NT2/D1 (cell line): ENCODE data around the gene CMTM1.

Experiments
- YY1 ChIP-seq: IDR thresholded peaks from 2 replicates; pipeline ENCODE4 v1.6.1; 2011; ENCODE audit not compliant: insufficient read length, insufficient read depth
- ZNF274 ChIP-seq: IDR thresholded peaks from 2 replicates; pipeline ENCODE4 v1.6.1; 2011; ENCODE audit warnings: mild to moderate bottlenecking, low read depth, low read length

DNA sequence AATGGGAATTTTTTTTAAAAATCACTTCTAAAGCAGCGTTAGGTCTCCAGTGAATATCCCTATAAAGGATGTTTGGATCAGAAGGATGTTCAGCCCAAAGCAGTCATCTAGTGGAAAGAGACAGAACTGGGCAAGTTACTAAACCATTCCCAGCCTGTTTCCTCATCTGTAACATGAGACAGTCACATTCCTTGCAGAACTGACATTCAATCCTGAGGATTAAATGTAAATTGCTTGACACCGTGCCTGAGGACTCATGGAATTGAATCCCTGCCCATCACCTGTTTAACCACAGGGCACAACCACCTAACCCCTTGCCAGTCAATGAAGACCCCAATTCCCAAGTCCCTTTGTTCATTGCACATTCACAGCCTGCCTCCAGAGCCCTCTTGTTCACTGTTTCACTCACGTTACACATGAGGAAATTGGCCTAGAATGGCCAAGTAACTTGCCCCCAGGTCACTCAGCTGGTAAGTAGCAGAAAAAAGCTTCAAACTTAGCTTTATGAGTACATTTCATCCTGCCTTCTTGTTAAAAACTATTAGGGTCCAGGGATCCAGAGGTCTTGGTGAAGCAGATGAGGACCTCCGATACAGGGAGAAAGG is 14.5 kb downstream of the CMTM1 start:
- TF ChIP-seq ZNF274 (no peak), YY1 (no peak)
